AML-193 (cell line): ENCODE measurements around the gene DCAF17.

Experiments
- DNase-seq, 2 experiments: peaks; one replicate each; lab custom pipeline; 2025; lab: John Stamatoyannopoulos, UW

Gene DCAF17

DNA sequence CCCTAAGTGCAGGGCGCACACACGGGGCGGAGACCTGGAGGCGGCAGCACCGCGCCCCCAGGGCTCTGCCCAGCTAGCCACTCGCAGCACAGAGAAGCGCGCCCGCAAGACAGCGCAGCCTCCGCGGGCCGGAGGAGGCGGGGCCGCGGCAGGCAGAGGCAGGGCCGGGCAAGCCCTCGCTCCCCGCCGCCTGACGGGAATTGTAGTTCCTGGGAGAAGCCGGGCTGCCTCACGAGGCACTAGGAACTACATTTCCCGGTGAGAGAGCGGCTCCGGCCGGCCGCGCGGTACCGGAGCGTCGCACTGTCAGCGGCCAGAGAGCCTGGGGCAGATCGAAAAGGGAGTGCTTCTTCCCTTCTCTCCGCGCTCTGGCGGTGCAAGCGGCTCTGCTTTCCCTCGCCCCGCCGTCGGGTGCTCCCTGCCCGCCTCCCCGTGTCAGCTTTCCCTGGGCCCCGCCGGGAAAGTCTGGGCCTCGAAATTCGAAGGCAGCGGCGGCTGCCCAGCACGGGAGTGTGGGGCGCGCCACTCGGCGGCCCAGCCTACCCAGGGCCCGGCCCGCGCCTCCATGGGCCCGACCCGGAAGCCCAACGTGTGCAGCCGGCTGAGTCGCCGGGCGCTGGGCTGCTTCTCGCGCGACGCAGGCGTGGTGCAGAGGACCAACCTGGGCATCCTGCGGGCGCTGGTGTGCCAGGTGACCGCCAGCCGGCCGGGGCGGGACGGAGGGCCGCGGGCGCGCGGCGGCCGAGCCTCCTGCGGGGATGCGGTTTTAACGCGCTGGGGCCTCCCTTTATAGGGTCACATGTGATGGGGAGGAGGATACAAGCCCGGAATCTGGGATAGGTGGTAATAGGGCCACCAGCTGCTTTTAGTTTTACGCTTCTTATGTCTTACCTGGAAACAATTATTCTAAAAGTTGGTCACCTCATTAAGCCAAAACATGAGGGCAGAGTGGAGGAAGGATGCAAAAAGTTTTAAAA lies at the start of gene DCAF17:
Gene DCAF17 (plus strand): TSS at position 214 of the 977 bp plus-strand sequence. CDS start 352 bp downstream, at position 566.
- DNase-seq = peak; percentile 96

DNA sequence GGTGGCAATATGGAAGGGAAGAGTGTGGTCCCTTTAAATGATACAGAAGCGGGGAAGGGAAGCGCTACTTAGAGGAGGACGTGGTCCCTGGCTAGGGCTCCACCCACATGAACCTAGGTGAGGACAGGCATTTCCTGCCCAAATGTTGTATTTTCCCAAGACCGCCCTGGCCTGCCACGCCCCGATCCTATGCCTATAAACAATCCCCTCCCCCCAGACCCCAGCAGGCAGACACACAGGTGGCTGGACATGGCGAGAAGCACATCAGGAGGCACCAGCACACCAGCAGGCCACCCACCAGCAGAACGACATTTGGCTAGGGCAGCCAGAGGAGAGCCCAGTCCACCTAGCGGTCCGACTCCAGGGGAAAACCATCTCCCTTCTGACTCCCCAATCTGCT lies 47.4 kb upstream of the DCAF17 start:
- no peak for DNase-seq

DNA sequence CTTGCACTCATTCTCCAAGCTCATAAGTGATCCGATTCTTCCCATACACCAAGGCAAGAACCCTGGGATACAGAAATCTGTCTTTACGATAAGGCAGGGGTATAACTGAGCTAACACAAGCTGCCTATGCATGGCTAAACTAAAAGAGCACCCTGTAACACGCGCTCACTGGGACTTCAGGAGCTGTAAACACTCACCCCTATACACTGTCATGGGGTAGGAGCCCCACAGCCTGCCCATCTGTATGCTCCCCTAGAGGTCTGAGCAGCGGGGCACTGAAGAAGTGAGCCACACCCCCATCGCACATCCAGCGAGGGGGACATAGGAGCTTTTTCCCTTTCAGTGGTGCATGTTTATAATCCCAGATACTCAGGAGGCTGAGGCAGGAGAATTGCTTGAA lies 47.0 kb upstream of the DCAF17 start:
- DNase-seq = no peak

DNA sequence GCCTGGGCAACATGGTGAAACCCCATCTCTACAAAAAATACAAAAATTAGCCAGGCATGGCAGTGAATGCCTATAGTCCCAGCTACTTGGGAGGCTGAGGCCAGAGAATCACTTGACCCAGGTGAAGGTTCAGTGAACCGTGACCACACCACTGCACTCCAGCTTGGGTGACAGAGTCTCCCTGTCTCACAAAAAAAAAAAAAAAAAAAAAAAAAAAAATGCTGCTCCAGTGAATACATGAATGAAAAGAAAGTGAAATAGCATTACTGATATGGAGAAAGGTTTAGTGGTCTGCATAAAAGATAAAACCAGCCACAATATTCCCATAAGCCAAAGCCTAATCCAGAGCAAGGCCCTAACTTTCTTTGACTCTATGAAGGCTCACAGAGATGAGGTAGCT lies 44.7 kb upstream of the DCAF17 start:
- DNase-seq = no peak

DNA sequence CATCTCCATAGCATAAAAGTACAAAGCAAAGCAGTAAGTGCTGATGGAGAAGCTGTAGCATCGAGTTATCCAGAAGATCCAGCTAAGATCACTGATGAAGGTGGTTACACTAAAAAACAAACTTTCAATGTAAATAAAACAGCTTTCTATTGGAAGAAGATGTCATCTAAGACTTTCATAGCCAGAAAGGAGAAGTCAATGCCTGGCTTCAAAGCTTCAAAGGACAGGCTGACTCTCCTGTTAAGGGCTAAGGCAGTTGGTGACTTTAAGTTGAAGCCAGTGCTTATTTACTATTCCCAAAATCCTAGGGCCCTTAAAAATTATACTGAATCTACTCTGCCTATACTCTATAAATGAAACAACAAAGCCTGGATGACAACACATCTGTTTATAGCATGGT lies 44.2 kb upstream of the DCAF17 start:
- no peak for DNase-seq

DNA sequence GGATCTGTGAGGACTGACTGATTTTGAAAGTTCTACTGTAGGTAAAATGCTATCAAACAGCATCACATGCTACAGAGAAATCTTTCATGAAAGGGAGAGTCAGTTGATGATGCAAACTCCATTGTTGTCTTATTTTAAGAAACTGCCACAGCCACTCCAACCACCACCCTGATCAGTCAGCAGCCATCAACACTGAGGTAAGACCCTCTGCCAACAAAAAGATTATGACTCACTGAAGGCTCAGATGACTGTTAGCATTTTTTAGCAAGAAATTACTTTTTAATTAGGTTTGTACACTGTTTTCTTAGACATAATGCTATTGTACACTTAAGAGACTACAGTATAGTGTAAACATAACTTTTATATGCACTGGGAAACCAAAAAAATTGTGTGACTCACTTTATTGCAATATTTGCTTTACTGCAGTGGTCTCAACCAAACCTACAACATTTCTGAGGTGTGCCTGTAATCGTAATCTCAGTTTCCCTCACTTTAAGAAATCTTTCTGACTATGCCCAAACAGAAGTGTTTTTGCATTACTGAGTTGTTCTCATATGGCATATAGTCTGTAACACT lies 43.0 kb upstream of the DCAF17 start:
- DNase-seq = no peak

DNA sequence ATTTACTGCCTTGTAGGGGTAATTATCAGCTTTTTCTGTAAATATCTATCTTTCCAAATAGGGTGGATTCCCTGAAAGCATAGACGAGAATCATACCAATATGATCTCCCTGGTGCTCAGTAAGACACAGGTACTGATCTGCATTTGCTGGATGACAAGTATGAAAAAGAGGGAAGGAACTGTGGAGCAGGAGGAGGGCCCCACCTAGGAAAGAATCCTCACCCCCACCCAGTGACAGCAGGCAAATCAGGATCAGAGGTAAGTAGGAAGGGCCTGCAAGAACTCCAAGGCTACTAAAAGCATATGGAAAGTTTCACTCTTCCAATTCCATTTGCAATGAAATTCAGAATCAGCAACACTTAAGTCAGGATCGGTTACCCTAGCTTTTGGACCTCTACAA lies 42.5 kb upstream of the DCAF17 start:
- DNase-seq = no peak

GRCh38 chr2:171393487-171393886 lies 40.5 kb upstream of the DCAF17 start:
- no peak for DNase-seq

DNA sequence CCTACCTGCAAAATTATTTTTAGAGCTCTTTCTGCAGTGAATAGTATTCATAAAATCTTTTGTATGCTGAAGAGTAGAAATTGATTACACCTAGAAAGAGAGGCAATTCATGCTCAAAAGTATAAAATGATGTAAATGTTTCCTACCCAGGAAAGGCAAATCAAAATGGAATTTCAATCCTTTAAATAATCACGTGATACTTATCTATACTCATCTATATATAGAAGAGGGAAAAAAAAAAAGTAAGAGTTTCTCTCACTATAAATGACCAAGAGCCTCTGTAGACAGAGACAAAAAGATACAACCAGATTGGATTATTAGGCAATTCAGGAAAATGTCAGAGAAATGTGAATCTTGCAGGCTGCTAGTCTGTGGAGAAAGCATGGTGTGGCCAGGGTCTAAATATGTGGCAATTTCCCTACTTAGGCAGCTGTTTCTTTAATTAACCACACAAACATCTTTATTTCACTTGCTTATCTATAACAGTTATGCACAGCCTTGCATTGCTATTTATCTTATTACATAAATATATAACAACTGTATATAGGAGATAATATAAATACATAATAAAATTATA lies 39.8 kb upstream of the DCAF17 start:
- DNase-seq = peak; percentile 77 to 78

GRCh38 chr2:171399292-171399691 lies 34.7 kb upstream of the DCAF17 start:
- DNase-seq = no peak

- no peak for DNase-seq
Observed at GRCh38 chr2:171400395-171400794, 33.6 kb upstream of the DCAF17 start.

DNA sequence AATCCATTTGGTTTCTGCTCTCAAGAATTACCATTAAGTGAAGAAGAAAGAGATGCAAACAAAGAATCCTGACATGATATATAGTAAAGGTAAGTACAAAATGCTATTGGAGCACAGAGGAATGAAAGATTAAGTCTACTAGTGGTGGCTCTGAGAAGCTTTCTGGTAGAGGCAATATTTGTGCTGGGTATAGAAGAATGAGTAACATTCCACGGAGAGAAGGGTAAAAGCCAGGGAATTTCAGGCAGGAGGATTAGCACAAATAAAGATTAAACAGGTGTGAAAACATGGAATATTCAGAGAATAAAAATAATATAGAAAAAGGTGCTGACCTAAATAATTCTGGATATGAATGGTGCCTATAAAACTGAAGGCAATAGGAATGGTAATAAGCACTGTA lies 32.1 kb upstream of the DCAF17 start:
- no peak for DNase-seq

- no peak for DNase-seq
Observed at GRCh38 chr2:171402906-171403580, 31.0 kb upstream of the DCAF17 start.

DNA sequence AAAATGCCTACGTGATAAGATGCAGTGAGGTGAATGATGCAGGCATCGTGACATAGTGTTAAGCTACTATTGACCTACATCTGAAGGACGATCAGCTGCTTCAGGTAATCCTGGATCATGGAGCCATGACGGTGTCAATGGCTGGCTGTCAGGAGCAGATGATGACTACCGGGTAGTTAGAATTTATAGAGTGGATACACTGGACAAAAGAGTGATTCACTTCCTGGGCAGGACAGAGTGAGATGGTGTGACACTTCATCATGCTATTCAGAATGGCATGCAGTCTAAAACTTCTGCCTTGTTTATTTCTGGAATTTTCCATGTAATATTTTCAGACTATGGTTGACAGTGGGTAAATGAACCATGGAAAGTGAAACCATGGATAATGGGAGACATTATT lies 29.8 kb upstream of the DCAF17 start:
- no peak for DNase-seq

DNA sequence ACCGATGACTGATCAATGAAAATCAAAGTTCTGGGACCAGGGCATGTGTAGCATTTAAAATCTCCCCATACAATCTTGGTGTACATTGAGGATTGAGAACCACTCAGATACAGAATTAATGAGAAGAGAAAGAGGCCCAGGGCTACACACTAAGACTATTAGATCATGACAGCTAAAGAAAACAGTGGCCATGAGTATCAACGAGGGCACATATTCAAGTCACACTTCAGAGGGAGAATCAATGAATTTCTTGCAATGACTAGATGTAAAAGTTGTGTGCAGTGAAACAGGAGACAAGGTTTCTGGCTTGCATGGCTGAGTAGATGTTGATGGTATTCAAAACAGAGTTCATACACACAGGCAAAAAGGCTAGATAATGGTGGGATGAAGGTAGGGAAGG lies 29.3 kb upstream of the DCAF17 start:
- DNase-seq = no peak

- no peak for DNase-seq
Observed at GRCh38 chr2:171405546-171405945, 28.5 kb upstream of the DCAF17 start.

- DNase-seq = no peak
Observed at GRCh38 chr2:171406044-171406443, 28.0 kb upstream of the DCAF17 start.

DNA sequence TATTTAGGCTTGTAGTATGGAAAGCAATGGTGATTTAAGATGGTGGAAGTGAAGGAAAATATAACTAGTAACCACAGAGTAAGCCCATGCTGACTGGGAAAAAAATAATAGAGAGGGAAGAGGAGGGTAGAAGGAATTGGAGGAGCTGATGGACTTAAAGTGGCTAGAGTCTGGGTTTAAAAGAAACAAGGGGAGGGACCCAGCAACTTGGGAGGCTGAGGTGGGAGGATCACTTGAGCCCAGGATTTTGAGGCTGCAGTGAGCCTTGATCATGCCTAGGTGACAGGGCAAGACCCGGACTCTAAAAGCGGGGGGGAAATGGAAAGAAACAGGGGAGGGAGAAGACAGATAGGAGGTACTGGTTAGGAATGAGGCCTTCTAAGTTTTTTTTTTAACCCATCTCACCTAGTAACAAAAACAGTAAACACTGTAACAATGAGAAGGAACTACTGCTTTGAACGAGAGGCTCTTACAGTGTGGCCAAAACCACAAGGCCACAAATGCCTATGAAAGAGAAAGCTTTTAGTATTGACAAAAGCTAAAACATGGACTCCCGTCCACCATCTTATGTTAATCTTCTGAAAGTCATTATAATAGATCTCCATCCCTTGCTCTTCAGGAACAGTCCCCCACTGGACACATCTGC lies 26.9 kb upstream of the DCAF17 start:
- DNase-seq = no peak

GRCh38 chr2:171407676-171408044 lies 26.4 kb upstream of the DCAF17 start:
- DNase-seq = no peak

DNA sequence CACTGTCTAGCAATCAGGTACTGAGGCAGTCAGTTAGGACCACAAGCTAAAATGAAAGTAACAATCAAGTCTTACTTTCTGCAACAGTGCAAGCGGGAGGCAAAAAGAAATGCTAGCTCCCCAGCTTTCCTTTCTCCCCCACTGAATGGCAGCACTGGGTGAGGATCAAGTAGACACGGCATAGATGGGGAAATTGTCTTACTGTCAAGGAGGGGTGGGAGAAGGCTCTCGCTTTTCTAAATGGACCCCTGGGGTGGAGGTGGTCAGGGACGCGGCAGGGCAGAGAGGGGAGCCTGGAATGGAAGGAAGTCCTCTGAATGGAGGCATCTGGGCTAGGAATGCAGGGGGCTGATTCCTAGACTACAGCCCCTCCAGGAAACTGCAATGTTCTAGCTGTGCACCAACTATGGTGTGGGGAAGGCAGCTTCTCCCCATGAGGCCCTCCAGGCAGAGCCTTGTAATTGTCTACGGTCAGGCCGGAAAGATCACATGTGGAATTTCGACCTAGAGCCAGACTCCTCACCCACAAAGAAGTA lies 24.5 kb upstream of the DCAF17 start:
- DNase-seq = no peak

GRCh38 chr2:171410101-171410500 lies 23.9 kb upstream of the DCAF17 start:
- DNase-seq = no peak

- no peak for DNase-seq
Observed at GRCh38 chr2:171410624-171411023, 23.4 kb upstream of the DCAF17 start.
